Loucy (cell line): ENCODE data around the gene SEMA6D.

ENCODE experiments used
- EZH2phosphoT487 ChIP-seq: fragments of 200-600 bp; IDR thresholded peaks from 2 replicates; pipeline ENCODE4 v1.6.1; 2018; ENCODE audit warnings: antibody characterized with exemption, mild to moderate bottlenecking, moderate library complexity, borderline replicate concordance
- TF ChIP-seq, protein P1 (sequence below): fragments of 200-600 bp; sonication (generic); conservative IDR thresholded peaks from 2 replicates; pipeline ENCODE4 v1.5.1; 2014; ENCODE audit warnings: mild to moderate bottlenecking, antibody characterized with exemption, low read length

DNA sequence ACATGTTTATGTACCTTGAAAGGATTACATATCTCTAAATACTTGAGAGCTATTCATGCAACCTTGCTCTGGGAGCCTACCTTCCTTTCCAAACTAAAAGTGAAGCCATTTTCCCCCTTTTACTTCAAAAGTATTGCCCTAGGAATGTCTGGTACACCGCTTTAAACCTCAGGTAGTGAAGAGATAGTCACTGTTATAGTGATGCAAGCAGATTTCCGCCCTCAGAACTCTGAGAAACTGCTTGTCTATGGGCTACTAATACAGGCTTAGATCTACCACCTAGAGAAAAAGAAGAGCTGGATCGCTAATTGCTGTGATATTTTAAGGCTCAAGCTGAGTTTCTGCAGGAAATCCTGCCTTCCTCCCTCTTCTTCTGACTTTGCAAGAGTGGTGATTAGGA is 78.6 kb downstream of the SEMA6D start:
- TF ChIP-seq, protein P1, sequence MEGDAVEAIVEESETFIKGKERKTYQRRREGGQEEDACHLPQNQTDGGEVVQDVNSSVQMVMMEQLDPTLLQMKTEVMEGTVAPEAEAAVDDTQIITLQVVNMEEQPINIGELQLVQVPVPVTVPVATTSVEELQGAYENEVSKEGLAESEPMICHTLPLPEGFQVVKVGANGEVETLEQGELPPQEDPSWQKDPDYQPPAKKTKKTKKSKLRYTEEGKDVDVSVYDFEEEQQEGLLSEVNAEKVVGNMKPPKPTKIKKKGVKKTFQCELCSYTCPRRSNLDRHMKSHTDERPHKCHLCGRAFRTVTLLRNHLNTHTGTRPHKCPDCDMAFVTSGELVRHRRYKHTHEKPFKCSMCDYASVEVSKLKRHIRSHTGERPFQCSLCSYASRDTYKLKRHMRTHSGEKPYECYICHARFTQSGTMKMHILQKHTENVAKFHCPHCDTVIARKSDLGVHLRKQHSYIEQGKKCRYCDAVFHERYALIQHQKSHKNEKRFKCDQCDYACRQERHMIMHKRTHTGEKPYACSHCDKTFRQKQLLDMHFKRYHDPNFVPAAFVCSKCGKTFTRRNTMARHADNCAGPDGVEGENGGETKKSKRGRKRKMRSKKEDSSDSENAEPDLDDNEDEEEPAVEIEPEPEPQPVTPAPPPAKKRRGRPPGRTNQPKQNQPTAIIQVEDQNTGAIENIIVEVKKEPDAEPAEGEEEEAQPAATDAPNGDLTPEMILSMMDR = no peak
- no peak for TF ChIP-seq EZH2phosphoT487
